Effector memory CD8-positive, alpha-beta T cell (primary cell): ENCODE data around the gene GDPD2.
A peak's percentile ranks its signal among the peaks of the same experiment; 100 is the strongest.

Experiments used
- ATAC-seq: fragments of 150-1000 bp; cut with Tn5 transposase; replicated peaks from 2 replicates; pipeline ENCODE4 v1.10.0; 2021; ENCODE audit warnings: mild to moderate bottlenecking, moderate library complexity
- DNase-seq, 3 experiments: peaks; one replicate each; pipeline ENCODE4 v3.0.0; 2021
- H3K27ac Mint-ChIP-seq, 2 donors: one replicate each; pipeline ENCODE4 v1.8.0; 2022; ENCODE audit warnings: mild to moderate bottlenecking in 2 of 2, mixed read lengths in 2 of 2, moderate library complexity in 2 of 2
- H3K27me3 Mint-ChIP-seq, 2 donors: one replicate each; pipeline ENCODE4 v1.8.0; 2022; ENCODE audit warnings: mixed read lengths in 2 of 2
- H3K36me3 Mint-ChIP-seq: one replicate; pipeline ENCODE4 v1.8.0; 2022; ENCODE audit warnings: mild to moderate bottlenecking, moderate library complexity, mixed read lengths; ENCODE audit not compliant: insufficient read depth
- H3K4me1 Mint-ChIP-seq, 2 donors: one replicate each; pipeline ENCODE4 v1.8.0; 2022; ENCODE audit warnings: low read depth in 2 of 2, mixed read lengths in 2 of 2
- H3K4me3 Mint-ChIP-seq, 2 donors: one replicate each; pipeline ENCODE4 v1.8.0; 2022; ENCODE audit warnings: mild to moderate bottlenecking in 2 of 2, mixed read lengths in 2 of 2, moderate library complexity in 2 of 2
- H3K9me3 Mint-ChIP-seq, 2 donors: one replicate each; pipeline ENCODE4 v1.8.0; 2022; ENCODE audit warnings: mixed read lengths in 2 of 2

The GDPD2 gene

GRCh38 chrX:70427365-70427764, 4.3 kb downstream of the GDPD2 start:
- H3K4me3 Mint-ChIP-seq: no peak overlapping the region
- H3K27me3 Mint-ChIP-seq: peaks cover 0 to 6% of the 10 kb centered on the region in 2 donors
- H3K4me1 Mint-ChIP-seq: no peaks in the 10 kb centered on the region
- DNase-seq (no peak), ATAC-seq (no peak)
- H3K9me3 Mint-ChIP-seq: no peaks in the 10 kb centered on the region
- H3K36me3 Mint-ChIP-seq: peaks cover 3% of the 10 kb centered on the region
- H3K27ac Mint-ChIP-seq: no peak overlapping the region

GRCh38 chrX:70429759-70430158, 6.6 kb downstream of the GDPD2 start:
- Mint-ChIP-seq H3K4me3 (no peak overlapping the region), H3K27ac (no peak overlapping the region), H3K27me3 (no peaks in the 10 kb centered on the region), H3K9me3 (no peaks in the 10 kb centered on the region), H3K36me3 (peaks cover 12% of the 10 kb centered on the region), H3K4me1 (peaks cover 2 to 5% of the 10 kb centered on the region in 2 donors)
- ATAC-seq (no peak), DNase-seq (no peak)

GRCh38 chrX:70432936-70433847, 10.1 kb downstream of the GDPD2 start:
- Mint-ChIP-seq H3K27me3 (no peaks in the 10 kb centered on the region), H3K4me3 (peak overlapping the region; percentile 86 to 91), H3K9me3 (no peaks in the 10 kb centered on the region), H3K4me1 (peaks cover 9 to 11% of the 10 kb centered on the region in 2 donors), H3K36me3 (peaks cover 16% of the 10 kb centered on the region), H3K27ac (peak overlapping the region; percentile 93)
- no peak for DNase-seq
- ATAC-seq: no peak

- H3K4me3 Mint-ChIP-seq: peak overlapping the region; percentile 86 to 91
- peaks cover 15 to 16% of the 10 kb centered on the region in 2 donors for H3K4me1 Mint-ChIP-seq
- no peaks in the 10 kb centered on the region for H3K9me3 Mint-ChIP-seq
- H3K27me3 Mint-ChIP-seq: no peaks in the 10 kb centered on the region
- peaks cover 18% of the 10 kb centered on the region for H3K36me3 Mint-ChIP-seq
- ATAC-seq: peak; percentile 79
- peak overlapping the region; percentile 93 for H3K27ac Mint-ChIP-seq
- peak; percentile 71 to 74 (median 73) for DNase-seq
These were observed 10.8 kb downstream of the GDPD2 start for GRCh38 chrX:70433848-70434351.

GRCh38 chrX:70434352-70434866, 11.3 kb downstream of the GDPD2 start:
- H3K4me3 Mint-ChIP-seq: peak overlapping the region; percentile 86 to 91
- H3K9me3 Mint-ChIP-seq: no peaks in the 10 kb centered on the region
- peaks cover 18 to 19% of the 10 kb centered on the region in 2 donors for H3K4me1 Mint-ChIP-seq
- no peaks in the 10 kb centered on the region for H3K27me3 Mint-ChIP-seq
- peak in 1 of 3 experiments; percentile 21 for DNase-seq
- peak overlapping the region; percentile 93 for H3K27ac Mint-ChIP-seq
- ATAC-seq: peak; percentile 49
- H3K36me3 Mint-ChIP-seq: peaks cover 22% of the 10 kb centered on the region

- Mint-ChIP-seq H3K27ac (peak overlapping the region; percentile 93), H3K4me1 (peaks cover 19 to 20% of the 10 kb centered on the region in 2 donors), H3K4me3 (peak overlapping the region; percentile 86 to 91), H3K36me3 (peaks cover 19% of the 10 kb centered on the region), H3K27me3 (no peaks in the 10 kb centered on the region), H3K9me3 (no peaks in the 10 kb centered on the region)
- ATAC-seq: peak; percentile 33
- DNase-seq: peak in 1 of 3 experiments; percentile 14
These were observed 11.9 kb downstream of the GDPD2 start for GRCh38 chrX:70434914-70435586.

- Mint-ChIP-seq H3K4me3 (no peak overlapping the region), H3K9me3 (no peaks in the 10 kb centered on the region), H3K4me1 (peaks cover 19 to 20% of the 10 kb centered on the region in 2 donors), H3K27me3 (no peaks in the 10 kb centered on the region), H3K36me3 (peaks cover 19% of the 10 kb centered on the region), H3K27ac (no peak overlapping the region)
- DNase-seq (no peak), ATAC-seq (no peak)
These were observed 13.2 kb downstream of the GDPD2 start for GRCh38 chrX:70436343-70436742.

GRCh38 chrX:70437011-70437410, 13.9 kb downstream of the GDPD2 start:
- ATAC-seq (no peak), DNase-seq (no peak)
- H3K4me1 Mint-ChIP-seq: peaks cover 19 to 20% of the 10 kb centered on the region in 2 donors
- H3K9me3 Mint-ChIP-seq: no peaks in the 10 kb centered on the region
- H3K27me3 Mint-ChIP-seq: no peaks in the 10 kb centered on the region
- peaks cover 19% of the 10 kb centered on the region for H3K36me3 Mint-ChIP-seq
- no peak overlapping the region for H3K27ac Mint-ChIP-seq
- H3K4me3 Mint-ChIP-seq: no peak overlapping the region

- Mint-ChIP-seq H3K27ac (peak overlapping the region in 1 of 2 donors; percentile 82), H3K4me3 (peak overlapping the region; percentile 13 to 15), H3K9me3 (no peaks in the 10 kb centered on the region), H3K27me3 (no peaks in the 10 kb centered on the region), H3K4me1 (peaks cover 18 to 19% of the 10 kb centered on the region in 2 donors), H3K36me3 (peaks cover 19% of the 10 kb centered on the region)
- no peak for DNase-seq
- ATAC-seq: no peak
These were observed 15.0 kb downstream of the GDPD2 start for GRCh38 chrX:70437921-70438665.

GRCh38 chrX:70439016-70439415, 15.9 kb downstream of the GDPD2 start:
- no peaks in the 10 kb centered on the region for H3K27me3 Mint-ChIP-seq
- peaks cover 17 to 19% of the 10 kb centered on the region in 2 donors for H3K4me1 Mint-ChIP-seq
- DNase-seq: peak in 1 of 3 experiments; percentile 7
- peak overlapping the region; percentile 13 to 15 for H3K4me3 Mint-ChIP-seq
- H3K36me3 Mint-ChIP-seq: peaks cover 12% of the 10 kb centered on the region
- no peaks in the 10 kb centered on the region for H3K9me3 Mint-ChIP-seq
- peak overlapping the region in 1 of 2 donors; percentile 82 for H3K27ac Mint-ChIP-seq
- ATAC-seq: peak; percentile 49

- Mint-ChIP-seq H3K27ac (no peak overlapping the region), H3K4me3 (no peak overlapping the region), H3K36me3 (peaks cover 6% of the 10 kb centered on the region), H3K27me3 (peaks cover 0 to 18% of the 10 kb centered on the region in 2 donors), H3K4me1 (peaks cover 12 to 16% of the 10 kb centered on the region in 2 donors), H3K9me3 (no peaks in the 10 kb centered on the region)
- no peak for ATAC-seq
- DNase-seq: no peak
These were observed 19.1 kb downstream of the GDPD2 start for GRCh38 chrX:70442224-70442623.

GRCh38 chrX:70444326-70444945, 21.3 kb downstream of the GDPD2 start, which contains the start of gene DLG3:
Gene DLG3 (plus strand): TSS chrX:70444835. CDS start chrX:70445202, 367 bp downstream.
- DNase-seq (peak in 1 of 3 experiments; percentile 14), ATAC-seq (peak; percentile 69)
- Mint-ChIP-seq H3K36me3 (no peaks in the 10 kb centered on the region), H3K4me1 (peaks cover under 1 to 8% of the 10 kb centered on the region in 2 donors), H3K4me3 (peak within 1 kb of the TSS; percentile 50 to 64), H3K27me3 (peaks cover 0 to 18% of the 10 kb centered on the region in 2 donors), H3K27ac (no peak within 1 kb of the TSS), H3K9me3 (no peaks in the 10 kb centered on the region)
